ENCODE data around the gene GPS2. TPM values are rescaled to one million over a fixed set of nuclear protein-coding genes. Genes with fewer than 3 reads are reported as not detected.

The GPS2 gene
- total RNA-seq, 1 experiment from 2014 or later, result 116 TPM

- Histone ChIP-seq H3K9me3 (ENCODE audit: low read depth, low read length, poor library complexity, severe bottlenecking) (no peaks in the 10 kb centered on the region), H3K36me3 (ENCODE audit: insufficient read depth, low read length, poor library complexity, severe bottlenecking) (no peaks in the 10 kb centered on the region), H3K4me1 (ENCODE audit: insufficient read depth, low read length, poor library complexity, severe bottlenecking) (peaks cover 17% of the 10 kb centered on the region), H3K27ac (ENCODE audit: low read depth, low read length, poor library complexity, severe bottlenecking) (no peak overlapping the region), H3K4me3 (ENCODE audit: low read depth, low read length, poor library complexity, severe bottlenecking) (no peak overlapping the region), H3K27me3 (replicated peaks; ENCODE audit: insufficient read depth, low read depth, low read length, poor library complexity) (no peaks in the 10 kb centered on the region)
- ChIA-PET CTCF (no interaction called here), POLR2A (ENCODE audit: low non-redundant PET) (no interaction called here)
- intact Hi-C loops (cut with micrococcal nuclease; ENCODE audit: unreplicated experiment), result no loop called here
- TF ChIP-seq EZH2 (IDR thresholded peaks at IDR 0.05; ENCODE audit: borderline replicate concordance, low read depth, low read length, poor library complexity, severe bottlenecking) (no peak), CTCF (conservative IDR thresholded peaks at IDR 0.05; ENCODE audit: low read depth, low read length) (no peak)
- BruUV-seq (replicated peaks), result no TSS peak
- no peak for DNase-seq (ENCODE audit: low spot score)
Observed at GRCh38 chr17:7290685-7291084, 24.5 kb downstream of the GPS2 start.

GRCh38 chr17:7290166-7290565 lies 25.0 kb downstream of the GPS2 start:
- H3K36me3 ChIP-seq (ENCODE audit: insufficient read depth, low read length, poor library complexity, severe bottlenecking), result no peaks in the 10 kb centered on the region
- H3K9me3 ChIP-seq (ENCODE audit: low read depth, low read length, poor library complexity, severe bottlenecking), result no peaks in the 10 kb centered on the region

GRCh38 chr17:7289256-7290032 lies 25.7 kb downstream of the GPS2 start:
- BruUV-seq (replicated peaks), result no TSS peak
- Histone ChIP-seq H3K27me3 (replicated peaks; ENCODE audit: insufficient read depth, low read depth, low read length, poor library complexity) (no peaks in the 10 kb centered on the region), H3K4me1 (ENCODE audit: insufficient read depth, low read length, poor library complexity, severe bottlenecking) (peaks cover 8% of the 10 kb centered on the region), H3K27ac (ENCODE audit: low read depth, low read length, poor library complexity, severe bottlenecking) (no peak overlapping the region), H3K4me3 (ENCODE audit: low read depth, low read length, poor library complexity, severe bottlenecking) (no peak overlapping the region), H3K9me3 (ENCODE audit: low read depth, low read length, poor library complexity, severe bottlenecking) (no peaks in the 10 kb centered on the region), H3K36me3 (ENCODE audit: insufficient read depth, low read length, poor library complexity, severe bottlenecking) (no peaks in the 10 kb centered on the region)
- intact Hi-C loops (cut with micrococcal nuclease; ENCODE audit: unreplicated experiment), result no loop called here
- CTCF ChIA-PET, result no interaction called here
- DNase-seq (ENCODE audit: low spot score), result no peak
- POLR2A ChIA-PET (ENCODE audit: low non-redundant PET), result interaction anchor here (0.6 to 0.7 kb wide), 2 partner anchors 208 to 1818 kb away, joined by 6 to 8 read pairs; no protein-coding TSS in a partner anchor
- TF ChIP-seq EZH2 (IDR thresholded peaks at IDR 0.05; ENCODE audit: borderline replicate concordance, low read depth, low read length, poor library complexity, severe bottlenecking) (no peak), CTCF (conservative IDR thresholded peaks at IDR 0.05; ENCODE audit: low read depth, low read length) (no peak)

More at GRCh38 chr17:7290166-7290565, 25.0 kb downstream of the GPS2 start:
- Histone ChIP-seq H3K27ac (ENCODE audit: low read depth, low read length, poor library complexity, severe bottlenecking) (no peak overlapping the region), H3K4me1 (ENCODE audit: insufficient read depth, low read length, poor library complexity, severe bottlenecking) (peaks cover 15% of the 10 kb centered on the region), H3K4me3 (ENCODE audit: low read depth, low read length, poor library complexity, severe bottlenecking) (no peak overlapping the region), H3K27me3 (replicated peaks; ENCODE audit: insufficient read depth, low read depth, low read length, poor library complexity) (no peaks in the 10 kb centered on the region)
- no TSS peak for BruUV-seq (replicated peaks)
- POLR2A ChIA-PET (ENCODE audit: low non-redundant PET), result interaction anchor here (0.6 kb wide), 1 partner anchor 209 kb away, joined by 6 read pairs; no protein-coding TSS in a partner anchor
- DNase-seq (ENCODE audit: low spot score), result no peak
- TF ChIP-seq CTCF (conservative IDR thresholded peaks at IDR 0.05; ENCODE audit: low read depth, low read length), result no peak
- TF ChIP-seq EZH2 (IDR thresholded peaks at IDR 0.05; ENCODE audit: borderline replicate concordance, low read depth, low read length, poor library complexity, severe bottlenecking), result no peak
- CTCF ChIA-PET, result no interaction called here
- intact Hi-C loops (cut with micrococcal nuclease; ENCODE audit: unreplicated experiment), result no loop called here

Measured in A673 (cell line).